HG02970 (cell line): ENCODE data around the gene MRPS25.

Experiments
- ATAC-seq: cut with Tn5 transposase; IDR thresholded peaks from one replicate; pipeline ENCODE4 v1.9.1; 2021; ENCODE audit warnings: mild to moderate bottlenecking, moderate library complexity, moderate number of reproducible peaks; ENCODE audit not compliant: unreplicated experiment, low FRiP score

Gene MRPS25

GRCh38 chr3:15064835-15065549, at the start of gene MRPS25:
Gene MRPS25 (minus strand): TSS chr3:15065315. CDS start chr3:15065194, 121 bp downstream.
- peak; percentile 95 for ATAC-seq

DNA sequence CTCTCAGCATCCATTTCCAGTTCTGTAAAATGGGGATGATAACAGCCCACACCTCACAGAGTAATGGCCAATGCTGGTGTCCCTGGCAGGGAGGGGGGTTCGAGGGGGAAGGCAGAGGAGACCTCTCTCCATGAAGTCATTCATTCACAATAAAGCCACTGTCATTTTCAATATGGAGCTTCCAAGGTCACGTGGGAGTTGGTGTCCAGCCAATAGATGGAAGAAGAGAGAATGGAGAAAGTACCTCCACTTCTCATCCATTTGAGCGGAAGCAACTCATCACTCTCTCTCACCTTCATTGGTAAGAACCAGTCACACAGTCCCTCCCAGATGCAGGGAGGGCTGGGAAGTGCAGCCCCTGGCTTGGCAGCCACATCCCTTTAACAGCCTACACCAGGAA, 48.8 kb upstream of the MRPS25 start:
- ATAC-seq: no peak

- ATAC-seq: no peak
These were observed 48.4 kb upstream of the MRPS25 start for GRCh38 chr3:15113471-15113870.

DNA sequence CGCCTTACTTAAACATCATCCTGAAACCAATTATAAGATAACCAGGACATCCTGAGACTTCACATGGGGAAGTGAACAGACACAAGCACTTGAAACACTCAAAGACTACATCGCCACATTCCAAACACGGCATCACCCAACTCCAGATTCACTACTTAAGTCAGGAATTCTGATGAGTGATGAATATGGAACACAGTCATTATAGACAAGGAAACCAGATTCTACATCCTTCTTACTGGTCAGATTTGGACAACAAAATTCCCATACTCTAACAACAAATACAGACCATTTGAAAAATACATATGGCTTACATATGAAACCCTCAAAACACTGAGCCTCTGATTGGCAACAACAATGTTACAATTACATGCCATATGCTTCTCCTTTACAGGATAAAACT, 46.9 kb upstream of the MRPS25 start:
- no peak for ATAC-seq

DNA sequence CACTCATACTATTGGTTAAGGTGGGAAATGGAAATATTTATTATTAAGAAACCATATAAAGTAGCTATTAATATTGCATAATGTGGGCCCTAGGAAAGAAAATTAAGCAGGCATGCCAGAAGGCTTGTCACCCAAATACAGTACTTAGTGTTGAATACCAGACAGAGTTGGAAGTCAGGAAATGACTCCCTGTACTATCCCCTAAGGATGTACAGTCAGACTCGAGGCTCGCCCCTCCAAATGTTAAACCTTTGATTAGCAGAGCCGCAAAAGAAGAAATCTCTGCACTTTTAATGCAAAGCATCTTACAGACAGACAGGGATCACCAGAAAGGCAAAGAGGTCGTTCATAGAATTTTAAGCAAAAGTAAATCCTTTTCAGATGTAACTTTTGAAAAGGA, 45.1 kb upstream of the MRPS25 start:
- no peak for ATAC-seq

DNA sequence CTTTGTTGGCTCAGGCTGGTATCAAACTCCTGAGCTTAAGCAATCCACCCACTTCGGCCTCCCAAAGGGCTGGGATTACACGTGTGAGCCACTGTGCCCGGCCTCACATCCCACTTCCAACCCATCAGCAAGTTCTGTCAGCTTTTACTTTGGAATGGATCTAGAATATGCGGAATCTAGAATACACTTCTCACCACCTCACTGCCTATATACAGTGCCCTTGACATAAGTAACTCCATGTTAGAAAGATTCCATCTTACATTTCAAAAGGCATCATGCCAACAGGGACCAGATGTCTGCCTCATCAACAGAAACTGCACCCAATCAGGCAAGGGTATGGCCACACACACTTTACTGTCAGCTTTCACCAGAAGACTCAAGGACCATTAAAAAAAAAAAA, 43.8 kb upstream of the MRPS25 start:
- ATAC-seq: no peak

DNA sequence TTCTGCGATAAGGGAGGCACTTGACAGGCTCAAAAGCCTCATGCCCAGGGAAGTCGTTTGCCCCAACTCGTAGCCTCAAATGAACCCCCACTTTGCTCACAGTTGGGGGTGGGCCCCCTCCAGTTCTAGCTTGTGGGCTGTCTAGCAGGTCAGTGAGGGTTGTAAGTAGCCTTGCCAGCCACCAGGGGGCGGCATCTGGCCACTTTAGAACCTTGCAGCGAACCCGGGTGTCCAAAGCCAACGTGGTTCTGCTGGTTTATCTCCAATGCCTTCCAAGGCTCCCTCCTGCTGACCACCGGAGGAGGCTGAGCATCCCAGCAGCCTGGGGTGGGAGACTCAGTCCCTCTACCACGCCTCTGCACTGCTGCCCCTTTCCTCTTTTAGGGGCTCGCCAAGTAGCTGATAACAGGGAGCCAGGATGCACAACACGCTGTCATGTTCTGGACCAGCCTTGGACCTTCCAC, 43.0 kb upstream of the MRPS25 start:
- ATAC-seq: peak; percentile 66

DNA sequence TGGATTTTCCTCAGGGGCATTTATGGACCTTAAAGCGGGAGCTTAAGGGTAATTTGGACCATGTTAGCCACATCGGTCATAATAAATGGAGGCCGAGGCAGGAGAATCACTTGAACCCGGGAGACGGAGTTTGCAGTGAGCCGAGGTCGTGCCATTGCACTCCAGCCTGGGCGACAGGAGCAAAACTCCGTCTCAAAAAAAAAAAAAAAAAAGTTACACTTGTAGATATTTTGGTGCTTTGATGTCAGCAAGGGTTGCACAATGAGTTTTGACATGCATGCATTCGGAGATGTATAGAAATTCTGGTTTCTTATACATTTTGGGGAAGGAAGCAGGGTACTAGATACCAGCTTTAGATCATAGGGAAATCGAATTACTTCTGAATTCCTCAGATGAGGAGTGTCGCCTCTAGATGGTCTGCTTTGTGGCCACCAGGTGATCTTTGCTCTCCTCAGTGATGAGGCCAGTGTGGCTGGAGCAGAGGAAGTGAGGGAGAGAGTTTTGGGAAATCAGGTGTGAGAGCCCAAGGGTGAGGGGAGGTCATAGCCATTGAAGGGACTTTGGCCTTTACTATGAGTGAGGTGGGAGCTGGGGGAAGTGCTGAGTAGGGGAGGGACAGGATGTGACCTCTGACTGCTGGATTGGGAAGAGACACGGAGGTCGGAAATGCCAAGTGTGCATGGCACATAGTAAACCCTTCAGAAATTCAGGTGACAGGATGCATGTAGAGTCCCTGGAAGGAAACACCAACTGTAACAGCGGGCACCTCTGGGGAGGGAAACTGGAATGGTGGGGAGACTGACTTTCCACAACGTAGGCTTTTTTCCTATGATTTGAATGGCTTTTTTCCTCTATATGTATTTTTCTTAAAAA, 42.2 kb upstream of the MRPS25 start:
- ATAC-seq: no peak

GRCh38 chr3:15102836-15103235, 37.7 kb upstream of the MRPS25 start:
- no peak for ATAC-seq

DNA sequence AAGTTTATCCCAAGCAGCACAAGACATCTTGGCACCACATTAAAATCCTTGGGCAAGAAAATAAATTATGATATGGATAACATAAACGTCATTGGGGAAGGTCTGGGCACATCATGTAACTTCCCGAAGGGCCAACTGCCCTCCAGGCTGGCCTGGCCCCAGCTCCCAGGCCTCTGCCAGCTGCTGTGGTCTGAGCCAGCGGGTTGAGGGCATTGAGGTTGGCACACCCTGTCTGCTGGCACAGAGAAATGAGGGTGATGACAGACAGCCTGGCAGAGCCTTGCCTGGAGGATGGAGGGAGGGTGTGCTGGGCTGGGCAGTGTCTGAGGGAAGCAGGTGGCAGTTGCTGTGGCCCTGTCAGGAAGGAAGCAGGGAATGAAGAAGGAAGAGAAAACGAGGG, 37.1 kb upstream of the MRPS25 start:
- ATAC-seq: no peak

DNA sequence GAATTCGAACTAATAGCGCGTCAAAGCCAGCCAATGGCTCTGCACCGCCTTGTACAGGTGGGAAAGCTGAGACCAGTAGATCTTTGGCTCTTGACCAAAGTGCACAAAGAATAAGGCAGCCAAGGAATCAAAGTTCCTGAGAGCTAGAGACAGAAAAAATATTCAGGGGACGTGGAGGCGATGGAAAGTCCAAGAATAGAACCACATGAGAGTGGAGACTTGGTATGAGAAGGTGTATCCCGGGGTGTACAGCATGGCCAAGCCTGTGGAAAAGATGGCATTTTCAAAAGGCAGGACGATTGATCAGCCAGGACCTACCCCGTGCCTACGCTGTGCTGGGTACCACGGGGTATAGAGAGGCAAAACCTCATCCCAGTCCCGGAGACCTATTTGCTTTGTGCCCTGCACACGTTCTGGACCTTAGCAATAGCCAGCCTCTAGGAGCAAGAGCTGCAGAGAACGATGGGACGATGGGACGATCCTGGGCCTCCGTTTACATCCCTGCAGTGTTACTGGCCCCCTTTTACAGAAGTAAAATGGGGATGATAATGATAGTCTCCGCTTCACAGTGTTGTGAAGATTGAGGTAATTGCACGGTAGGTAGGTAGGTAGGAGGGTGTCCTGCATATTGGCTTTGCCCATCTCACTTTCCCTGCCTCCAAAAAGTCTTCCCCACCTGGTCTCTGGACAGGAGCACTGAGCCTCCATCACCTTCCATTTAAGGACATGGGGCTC, 34.4 kb upstream of the MRPS25 start:
- ATAC-seq: peak; percentile 16

DNA sequence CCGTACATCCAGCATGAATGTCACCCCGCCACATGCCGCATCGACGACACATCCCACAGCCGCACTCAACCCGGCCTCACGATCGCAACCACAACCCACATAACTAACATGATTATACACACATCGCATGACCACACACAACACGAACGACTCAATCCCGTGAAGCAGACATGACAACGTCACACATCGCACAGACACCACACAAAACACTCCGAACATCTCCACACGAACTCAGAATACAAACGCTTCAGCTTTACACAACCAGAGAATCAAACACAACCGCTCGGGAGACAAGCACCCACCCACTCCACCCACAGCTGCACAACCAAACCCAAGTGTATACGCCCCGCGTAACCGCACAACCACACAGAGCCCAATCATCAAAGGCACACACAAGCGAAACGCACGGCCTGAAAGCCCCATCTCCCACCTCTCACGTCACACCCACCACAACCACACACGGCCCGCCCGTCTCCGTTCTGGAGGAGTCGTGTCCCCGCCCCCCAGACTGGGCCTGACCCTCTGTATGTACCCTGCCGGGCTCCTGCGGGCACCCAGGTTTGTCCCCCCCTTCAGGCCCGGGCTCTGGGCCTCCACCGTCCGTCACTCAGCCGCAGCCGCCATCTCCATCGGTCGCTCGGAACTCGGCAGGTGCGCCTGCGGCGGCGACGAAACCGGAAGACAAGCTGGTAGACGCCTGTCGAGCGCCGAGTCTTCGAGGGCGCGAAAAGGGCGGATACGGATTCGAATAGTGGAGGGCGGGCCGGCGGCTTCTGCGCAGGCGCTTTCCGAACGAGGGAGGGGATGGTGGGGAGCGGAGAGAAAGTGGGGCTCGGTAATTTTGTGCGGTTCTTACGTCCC, 33.6 kb upstream of the MRPS25 start, which contains the start of gene RBSN:
Gene RBSN, minus strand, starts transcription at position 646 of the 861 bp plus-strand sequence. CDS start 3,028 bp downstream, outside the sequence.
- ATAC-seq: peak; percentile 91

GRCh38 chr3:15097891-15098290, 32.8 kb upstream of the MRPS25 start:
- no peak for ATAC-seq

GRCh38 chr3:15096046-15096445, 30.9 kb upstream of the MRPS25 start:
- no peak for ATAC-seq

- ATAC-seq: no peak
These were observed 29.2 kb upstream of the MRPS25 start for GRCh38 chr3:15094187-15094875.

- ATAC-seq: no peak
These were observed 27.6 kb upstream of the MRPS25 start for GRCh38 chr3:15092686-15093085.

DNA sequence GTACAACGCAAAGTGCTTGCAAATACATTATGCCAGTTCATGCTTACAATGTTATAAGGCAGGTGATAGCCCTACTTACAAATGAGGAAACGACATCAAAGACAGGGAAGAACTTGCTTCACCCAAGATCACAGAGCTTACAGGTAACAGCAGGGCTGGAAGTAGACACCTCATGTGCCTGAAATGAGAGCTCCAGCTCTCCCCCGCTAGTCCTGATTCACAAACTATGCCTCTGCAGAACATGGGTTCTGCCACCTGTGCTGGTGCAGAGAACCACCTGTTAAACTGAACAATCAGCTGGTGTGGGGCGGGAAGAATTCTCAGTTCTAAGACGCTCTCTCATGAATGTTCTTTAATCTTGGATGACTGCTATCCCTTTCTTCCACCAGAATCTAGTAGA, 26.5 kb upstream of the MRPS25 start:
- no peak for ATAC-seq

DNA sequence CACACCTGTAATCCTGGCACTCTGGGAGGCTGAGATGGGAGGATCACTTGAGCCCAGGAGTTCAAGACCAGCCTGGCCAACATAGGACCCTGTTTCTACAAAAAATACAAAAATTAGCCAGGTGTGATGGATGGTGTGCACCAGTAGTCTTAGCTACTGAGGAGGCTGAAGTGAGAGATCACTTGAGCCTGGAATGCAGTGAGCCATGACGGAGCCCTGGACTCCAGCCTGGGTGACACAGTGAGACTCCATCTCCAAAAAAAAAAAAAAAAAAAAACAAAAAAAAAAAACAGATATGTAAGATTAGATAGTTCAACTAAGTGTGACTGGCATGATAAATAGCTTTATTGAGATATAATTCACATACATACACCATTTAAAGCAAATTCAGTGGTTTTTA, 24.1 kb upstream of the MRPS25 start:
- ATAC-seq: no peak

DNA sequence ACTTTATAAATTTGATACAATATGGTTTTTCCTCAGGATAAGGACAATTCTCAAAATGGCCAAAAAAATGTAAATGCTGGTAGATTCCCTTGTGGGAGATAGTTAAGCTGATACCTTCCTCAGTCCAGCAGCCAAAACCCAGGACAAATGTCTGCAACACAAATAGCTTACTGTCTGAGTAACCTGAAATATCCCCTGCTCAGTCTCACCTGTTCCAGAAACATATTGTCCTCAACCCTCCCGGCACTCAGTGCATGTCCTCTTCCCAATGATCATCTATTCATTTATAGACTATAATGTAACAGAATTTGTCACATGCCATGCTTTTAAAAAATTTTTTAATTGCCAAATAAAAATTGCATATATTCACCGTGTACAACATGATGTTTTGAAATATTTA, 21.6 kb upstream of the MRPS25 start:
- ATAC-seq: no peak
